ENCODE data around the gene PTGDS.

The PTGDS gene

GRCh38 chr9:136958898-136959850 lies 18.1 kb upstream of the PTGDS start:
- no peak for DNase-seq

- no peak for DNase-seq
Measured at GRCh38 chr9:136960212-136960937, 16.9 kb upstream of the PTGDS start.

GRCh38 chr9:136960938-136961275 lies 16.4 kb upstream of the PTGDS start:
- no peak for DNase-seq

- no peak for DNase-seq
Measured at GRCh38 chr9:136961279-136962065, 15.8 kb upstream of the PTGDS start.

GRCh38 chr9:136962163-136962562 lies 15.1 kb upstream of the PTGDS start:
- no peak for DNase-seq

GRCh38 chr9:136962701-136963248 lies 14.5 kb upstream of the PTGDS start:
- DNase-seq, result no peak

- no peak for DNase-seq
Measured at GRCh38 chr9:136963341-136963740, 14.0 kb upstream of the PTGDS start.

- DNase-seq, result no peak
Measured at GRCh38 chr9:136963751-136964150, 13.6 kb upstream of the PTGDS start.

GRCh38 chr9:136964171-136964689 lies 13.1 kb upstream of the PTGDS start:
- DNase-seq, result no peak

GRCh38 chr9:136964833-136965422 lies 12.4 kb upstream of the PTGDS start:
- no peak for DNase-seq

- no peak for DNase-seq
Measured at GRCh38 chr9:136965771-136966484, 11.4 kb upstream of the PTGDS start.

- DNase-seq, result no peak
Measured at GRCh38 chr9:136968333-136969127, 8.8 kb upstream of the PTGDS start.

- DNase-seq, result no peak
Measured at GRCh38 chr9:136969150-136969549, 8.2 kb upstream of the PTGDS start.

GRCh38 chr9:136969774-136970173 lies 7.5 kb upstream of the PTGDS start:
- DNase-seq, result no peak

- DNase-seq, result no peak
Measured at GRCh38 chr9:136970361-136970760, 6.9 kb upstream of the PTGDS start.

- no peak for DNase-seq
Measured at GRCh38 chr9:136971746-136972145, 5.6 kb upstream of the PTGDS start.

GRCh38 chr9:136972335-136972734 lies 5.0 kb upstream of the PTGDS start:
- no peak for DNase-seq

GRCh38 chr9:136972743-136973142 lies 4.6 kb upstream of the PTGDS start:
- no peak for DNase-seq

GRCh38 chr9:136973618-136974617 lies 3.4 kb upstream of the PTGDS start:
- no peak for DNase-seq
